ENCODE data around the gene NTM.

NTM gene

DNA sequence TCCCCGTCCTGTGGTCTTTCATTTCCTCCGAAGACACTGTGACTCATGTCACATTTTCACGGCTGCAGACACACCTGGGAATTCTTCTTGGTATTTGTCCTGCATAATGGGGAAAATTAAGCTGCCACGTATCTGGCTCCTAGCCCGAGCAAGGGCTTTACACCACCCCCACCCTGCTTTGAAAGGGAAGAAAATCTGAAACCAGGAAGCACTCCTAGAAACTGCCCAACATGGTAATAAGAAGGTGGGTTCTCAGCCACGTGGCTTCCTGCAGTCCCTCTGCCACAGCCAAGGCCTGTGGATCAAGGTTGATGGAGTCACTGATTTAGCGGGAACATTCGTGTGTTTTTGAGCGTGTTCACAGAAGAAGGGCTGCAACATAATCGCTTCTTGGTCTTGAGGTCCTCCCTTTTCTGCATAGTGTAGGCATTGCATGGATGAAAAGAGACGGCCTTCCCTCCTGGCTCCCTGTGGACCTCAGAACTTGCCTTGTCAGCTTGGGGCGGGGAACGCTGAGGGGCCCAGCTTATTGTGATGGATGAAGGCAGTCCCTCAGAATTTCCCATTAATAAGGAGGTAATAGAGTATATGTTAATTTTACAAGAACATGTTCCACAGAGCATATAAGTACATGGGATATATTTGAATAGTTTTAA, 292.0 kb downstream of the NTM start:
- no peak overlapping the region for H3K4me3 ChIP-seq (replicated peaks in 1 of 2; ENCODE audit: low read depth in 2 of 2, low read length in 2 of 2)
- DNase-seq (ENCODE audit: low read depth in 2 of 2): no peak
- TF ChIP-seq, protein P1, sequence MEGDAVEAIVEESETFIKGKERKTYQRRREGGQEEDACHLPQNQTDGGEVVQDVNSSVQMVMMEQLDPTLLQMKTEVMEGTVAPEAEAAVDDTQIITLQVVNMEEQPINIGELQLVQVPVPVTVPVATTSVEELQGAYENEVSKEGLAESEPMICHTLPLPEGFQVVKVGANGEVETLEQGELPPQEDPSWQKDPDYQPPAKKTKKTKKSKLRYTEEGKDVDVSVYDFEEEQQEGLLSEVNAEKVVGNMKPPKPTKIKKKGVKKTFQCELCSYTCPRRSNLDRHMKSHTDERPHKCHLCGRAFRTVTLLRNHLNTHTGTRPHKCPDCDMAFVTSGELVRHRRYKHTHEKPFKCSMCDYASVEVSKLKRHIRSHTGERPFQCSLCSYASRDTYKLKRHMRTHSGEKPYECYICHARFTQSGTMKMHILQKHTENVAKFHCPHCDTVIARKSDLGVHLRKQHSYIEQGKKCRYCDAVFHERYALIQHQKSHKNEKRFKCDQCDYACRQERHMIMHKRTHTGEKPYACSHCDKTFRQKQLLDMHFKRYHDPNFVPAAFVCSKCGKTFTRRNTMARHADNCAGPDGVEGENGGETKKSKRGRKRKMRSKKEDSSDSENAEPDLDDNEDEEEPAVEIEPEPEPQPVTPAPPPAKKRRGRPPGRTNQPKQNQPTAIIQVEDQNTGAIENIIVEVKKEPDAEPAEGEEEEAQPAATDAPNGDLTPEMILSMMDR (IDR thresholded peaks at IDR 0.05; ENCODE audit: low read depth, low read length): no peak

DNA sequence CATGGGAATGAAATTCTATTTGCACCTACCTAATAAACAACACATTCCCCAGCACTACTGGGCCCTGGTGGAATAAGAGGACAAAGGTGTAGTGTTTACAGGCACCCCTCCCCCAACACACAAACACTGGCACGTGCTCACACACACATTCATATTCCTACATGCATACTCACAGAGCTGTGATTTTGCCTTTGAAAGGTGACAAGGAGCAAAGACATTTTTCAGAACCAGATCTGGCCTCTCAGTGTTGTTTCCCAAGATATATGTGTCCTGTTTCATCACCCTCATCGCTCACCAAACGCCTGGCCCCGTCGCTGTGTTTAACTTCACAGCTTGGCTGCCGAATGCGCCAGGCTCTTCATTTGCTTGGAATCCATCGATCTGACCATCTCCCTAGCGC, 292.6 kb downstream of the NTM start:
- DNase-seq (ENCODE audit: low read depth in 2 of 2): no peak
- no peak overlapping the region for H3K4me3 ChIP-seq (replicated peaks in 1 of 2; ENCODE audit: low read depth in 2 of 2, low read length in 2 of 2)
- TF ChIP-seq, protein P1 (IDR thresholded peaks at IDR 0.05; ENCODE audit: low read depth, low read length): no peak

DNA sequence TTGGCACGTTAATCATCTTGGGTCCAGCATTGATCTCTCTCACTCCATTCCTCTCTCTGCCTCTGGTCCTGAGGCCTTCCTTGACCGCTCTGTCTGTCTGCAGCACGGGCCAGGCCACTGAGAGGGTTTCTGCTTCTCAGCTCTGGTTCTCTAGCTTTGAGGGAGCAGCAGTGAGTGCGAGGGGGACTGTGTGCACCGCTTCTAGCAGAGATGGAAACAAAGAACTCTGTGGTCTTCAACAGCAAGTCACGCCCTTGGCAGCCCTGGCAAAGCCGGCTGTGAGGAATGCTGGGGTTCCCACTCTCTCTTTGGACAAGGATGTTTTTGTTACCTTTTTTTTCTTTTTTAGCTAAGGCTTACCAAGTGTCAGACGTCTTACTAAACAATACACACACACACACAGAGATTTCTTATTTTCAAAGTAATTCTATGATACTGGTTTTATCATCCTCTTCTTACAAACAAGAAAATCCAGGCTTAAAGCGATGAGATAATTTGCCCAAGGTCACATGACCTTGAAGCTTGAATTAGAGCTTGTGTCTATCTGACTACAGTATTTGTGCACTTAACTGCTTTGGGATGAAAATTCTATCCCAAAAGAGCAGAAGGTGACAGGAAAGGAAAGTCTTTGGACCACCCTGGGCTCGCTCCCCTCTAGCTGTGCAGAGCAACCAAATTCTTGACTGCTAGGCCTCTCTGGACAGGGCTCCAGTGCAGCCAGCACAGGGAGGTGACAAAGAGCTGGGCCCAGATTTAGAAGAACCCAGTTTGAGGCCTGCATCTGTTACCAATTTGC, 293.2 kb downstream of the NTM start:
- no peak for DNase-seq (ENCODE audit: low read depth in 2 of 2)
- TF ChIP-seq, protein P1 (IDR thresholded peaks at IDR 0.05; ENCODE audit: low read depth, low read length): no peak
- no peak overlapping the region for H3K4me3 ChIP-seq (replicated peaks in 1 of 2; ENCODE audit: low read depth in 2 of 2, low read length in 2 of 2)

DNA sequence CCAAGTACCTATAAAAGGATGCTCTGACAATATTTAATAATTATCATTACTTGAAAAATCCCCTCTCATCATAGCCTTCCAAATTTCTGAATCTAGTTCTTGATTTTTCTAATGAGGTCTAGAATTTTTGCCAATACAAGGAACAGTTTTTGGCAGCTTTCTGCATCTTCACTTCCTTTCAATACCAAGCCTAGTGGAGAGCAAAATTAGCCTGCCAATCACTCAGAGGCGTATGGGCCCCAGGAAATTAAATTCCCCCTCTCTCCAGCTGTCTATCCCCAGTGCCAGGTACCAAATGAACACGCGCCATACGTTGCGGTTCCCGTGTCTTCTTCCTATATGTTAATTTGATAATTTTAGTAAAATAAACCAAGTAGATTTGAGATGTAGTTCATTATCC, 293.9 kb downstream of the NTM start:
- no peak for DNase-seq (ENCODE audit: low read depth in 2 of 2)
- no peak overlapping the region for H3K4me3 ChIP-seq (replicated peaks in 1 of 2; ENCODE audit: low read depth in 2 of 2, low read length in 2 of 2)
- TF ChIP-seq, protein P1 (IDR thresholded peaks at IDR 0.05; ENCODE audit: low read depth, low read length): no peak

DNA sequence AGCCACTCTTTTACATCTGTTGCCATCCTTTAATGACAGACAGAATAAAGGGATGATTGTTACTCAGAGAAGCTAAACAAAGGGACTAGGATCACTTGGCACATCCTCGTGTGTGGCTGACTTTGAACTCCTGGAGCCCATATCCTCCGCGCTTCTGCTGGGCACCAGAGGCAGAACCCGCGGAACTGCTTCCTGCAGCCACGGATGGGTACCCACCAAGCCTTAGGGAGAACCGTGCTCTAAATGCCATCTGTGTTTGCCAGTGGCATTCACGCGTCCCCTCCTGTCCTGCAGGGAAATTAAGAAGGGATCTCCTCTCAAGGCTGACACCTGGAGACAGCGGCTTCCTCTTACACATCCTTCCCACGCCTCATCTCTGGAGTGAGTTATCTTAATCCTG, 294.4 kb downstream of the NTM start:
- TF ChIP-seq, protein P1 (IDR thresholded peaks at IDR 0.05; ENCODE audit: low read depth, low read length): no peak
- no peak overlapping the region for H3K4me3 ChIP-seq (replicated peaks in 1 of 2; ENCODE audit: low read depth in 2 of 2, low read length in 2 of 2)
- DNase-seq (ENCODE audit: low read depth in 2 of 2): no peak

DNA sequence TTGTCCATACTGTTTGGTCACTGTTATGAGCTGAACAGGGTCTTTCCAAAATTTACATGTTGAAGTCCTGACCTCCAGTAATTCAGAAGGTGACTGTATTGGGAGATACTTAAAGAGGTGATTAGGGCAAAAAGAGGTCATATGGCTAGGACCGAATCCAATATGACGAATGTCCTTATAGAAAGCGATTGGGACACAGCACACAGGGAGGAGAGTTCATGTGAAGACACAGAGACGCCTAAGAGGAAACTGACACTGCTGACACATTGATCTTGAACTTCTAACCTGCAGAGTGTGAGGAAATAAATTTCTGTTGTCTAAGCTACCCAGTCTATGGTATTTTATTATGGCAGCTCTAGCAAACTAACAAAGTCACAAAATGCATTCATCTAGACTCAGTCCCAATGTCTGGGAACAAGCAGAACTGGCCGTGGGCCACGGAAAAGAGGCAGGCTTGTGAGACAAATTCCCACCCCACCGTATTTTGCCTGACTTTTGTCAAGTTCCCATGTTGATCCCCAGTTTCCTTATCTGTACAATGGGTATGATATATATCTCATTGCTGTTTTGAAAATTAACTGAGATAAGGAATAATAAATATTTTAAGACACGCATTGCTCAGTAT, 295.0 kb downstream of the NTM start:
- TF ChIP-seq, protein P1 (IDR thresholded peaks at IDR 0.05; ENCODE audit: low read depth, low read length): no peak
- no peak for DNase-seq (ENCODE audit: low read depth in 2 of 2)
- H3K4me3 ChIP-seq (replicated peaks in 1 of 2; ENCODE audit: low read depth in 2 of 2, low read length in 2 of 2): no peak overlapping the region
